NOMO-1 (cell line): ENCODE measurements around the gene LRRC8E.
"Not testable (repeated sequence)": the region's sequence is repeated elsewhere in the genome, so short reads cannot be mapped to it uniquely, and the experiment has no call there.

ENCODE experiments used
- DNase-seq, 2 experiments: peaks; one replicate each; lab custom pipeline; 2025; ENCODE audit not compliant: unreplicated experiment in 2 of 2; lab: John Stamatoyannopoulos, UW

The LRRC8E gene

GRCh38 chr19:7853770-7854128 is 34.6 kb upstream of the LRRC8E start:
- no peak for DNase-seq

- DNase-seq: no peak
Observed at GRCh38 chr19:7855426-7856108, 32.7 kb upstream of the LRRC8E start.

DNA sequence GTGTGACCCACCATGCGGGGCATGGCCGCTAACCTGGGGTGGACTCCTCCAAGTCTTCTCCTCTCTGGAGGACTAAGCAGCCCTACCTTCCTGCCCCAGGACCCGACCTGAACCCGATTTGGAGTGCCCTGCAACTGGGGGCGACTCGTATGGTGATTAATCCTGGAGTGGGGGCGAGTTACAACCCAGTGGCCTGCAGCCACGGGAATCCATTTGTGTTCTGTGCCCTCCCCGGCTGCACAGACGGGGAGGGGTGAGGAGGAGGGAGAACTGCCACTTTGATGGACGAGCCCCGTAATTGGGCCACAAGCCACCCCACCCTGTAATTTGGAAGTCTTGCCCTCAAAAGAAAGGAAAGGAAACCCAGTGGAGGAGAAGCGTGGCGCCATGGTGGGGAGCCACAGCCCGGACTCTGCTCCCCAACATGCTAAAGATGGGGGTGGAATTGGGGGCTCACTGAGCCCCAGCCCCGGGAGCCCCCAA is 32.2 kb upstream of the LRRC8E start:
- no peak for DNase-seq

DNA sequence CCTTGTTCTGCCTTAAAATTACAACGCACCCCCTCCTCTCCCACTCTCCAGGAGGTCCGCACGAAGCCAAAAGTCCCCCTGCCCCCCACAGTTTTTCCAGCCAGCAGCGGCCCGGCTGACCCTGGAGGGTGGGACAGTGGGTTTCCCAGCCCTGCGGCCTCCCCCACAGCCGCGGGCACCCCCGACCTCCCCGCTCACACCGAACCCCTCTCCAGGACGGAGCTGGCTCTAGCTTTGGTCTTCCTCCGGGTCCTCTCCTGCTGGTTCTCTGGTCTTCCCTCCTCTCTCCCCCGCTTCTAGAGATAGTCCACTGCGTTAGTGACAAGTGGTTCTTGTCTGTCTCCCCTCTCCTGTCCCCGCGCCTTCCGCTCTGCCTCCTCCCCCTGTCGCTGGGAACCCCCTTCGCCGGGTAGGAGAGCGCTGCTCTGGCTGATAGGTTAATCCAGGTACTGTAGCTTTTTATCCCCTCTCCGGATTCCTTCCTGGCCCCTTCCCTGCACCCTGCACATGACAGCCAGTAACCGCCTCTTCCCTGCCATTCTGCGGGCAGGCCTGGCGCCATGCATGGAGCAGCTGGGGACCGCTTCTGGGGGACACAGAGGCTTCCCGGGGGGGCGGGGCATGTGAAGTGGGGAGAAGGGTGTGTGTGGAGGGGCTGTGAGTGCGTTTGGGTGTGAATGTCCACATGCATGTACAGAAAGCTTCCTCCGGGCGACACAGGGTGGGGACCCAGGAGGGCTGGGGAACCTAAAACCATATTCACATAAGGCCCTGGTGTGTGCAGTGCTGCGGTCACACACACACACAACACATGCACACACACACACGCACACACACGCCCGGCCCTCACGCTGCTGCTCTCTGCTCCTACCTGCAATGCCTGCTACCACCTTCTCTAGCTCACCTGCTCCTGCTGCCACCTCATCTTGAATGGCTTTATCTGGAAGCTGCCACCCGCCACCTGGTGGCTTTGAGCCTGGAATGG is 31.3 kb upstream of the LRRC8E start:
- no peak for DNase-seq

DNA sequence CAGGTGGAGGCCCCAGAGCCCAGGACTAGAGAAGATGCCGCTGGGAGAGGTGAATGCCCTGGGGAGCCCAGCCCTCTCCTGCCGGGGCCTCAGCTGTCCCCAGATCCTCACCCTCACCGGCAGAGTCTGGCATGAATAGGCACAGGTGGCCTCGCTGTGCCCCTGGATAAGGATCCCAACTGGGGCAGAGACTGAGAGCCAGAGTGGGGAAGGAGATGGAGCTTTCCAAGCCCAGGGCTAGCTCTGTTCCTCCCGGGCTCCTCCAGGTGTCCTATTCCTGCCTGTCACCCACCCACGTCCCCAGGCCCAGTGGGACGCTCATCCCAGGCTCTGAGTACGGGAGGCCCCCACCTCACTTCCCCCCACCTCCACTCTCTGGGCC is 30.6 kb upstream of the LRRC8E start:
- DNase-seq: no peak

GRCh38 chr19:7858109-7858770 is 30.1 kb upstream of the LRRC8E start:
- no peak for DNase-seq

DNA sequence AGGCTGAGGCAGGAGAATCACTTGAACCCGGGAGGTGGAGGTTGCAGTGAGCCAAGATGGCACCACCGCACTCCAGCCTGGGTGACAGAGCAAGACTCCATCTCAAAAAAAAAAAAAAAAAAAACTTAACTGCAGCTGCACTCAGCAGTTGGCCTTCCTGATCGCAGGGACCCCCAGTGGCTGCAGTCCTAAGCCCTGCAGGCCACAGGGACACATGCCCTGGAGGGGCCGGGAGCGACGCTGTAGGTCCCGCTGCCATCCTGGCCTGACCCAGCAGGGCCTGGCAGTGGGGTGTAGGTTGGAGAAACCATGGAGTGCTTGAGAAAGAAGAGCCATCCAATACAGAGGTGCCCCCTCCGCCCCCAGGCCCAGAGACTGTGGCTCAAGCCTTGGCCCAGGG is 29.2 kb upstream of the LRRC8E start:
- not testable (repeated sequence) for DNase-seq

- DNase-seq: no peak
Observed at GRCh38 chr19:7859831-7860713, 28.2 kb upstream of the LRRC8E start.

DNA sequence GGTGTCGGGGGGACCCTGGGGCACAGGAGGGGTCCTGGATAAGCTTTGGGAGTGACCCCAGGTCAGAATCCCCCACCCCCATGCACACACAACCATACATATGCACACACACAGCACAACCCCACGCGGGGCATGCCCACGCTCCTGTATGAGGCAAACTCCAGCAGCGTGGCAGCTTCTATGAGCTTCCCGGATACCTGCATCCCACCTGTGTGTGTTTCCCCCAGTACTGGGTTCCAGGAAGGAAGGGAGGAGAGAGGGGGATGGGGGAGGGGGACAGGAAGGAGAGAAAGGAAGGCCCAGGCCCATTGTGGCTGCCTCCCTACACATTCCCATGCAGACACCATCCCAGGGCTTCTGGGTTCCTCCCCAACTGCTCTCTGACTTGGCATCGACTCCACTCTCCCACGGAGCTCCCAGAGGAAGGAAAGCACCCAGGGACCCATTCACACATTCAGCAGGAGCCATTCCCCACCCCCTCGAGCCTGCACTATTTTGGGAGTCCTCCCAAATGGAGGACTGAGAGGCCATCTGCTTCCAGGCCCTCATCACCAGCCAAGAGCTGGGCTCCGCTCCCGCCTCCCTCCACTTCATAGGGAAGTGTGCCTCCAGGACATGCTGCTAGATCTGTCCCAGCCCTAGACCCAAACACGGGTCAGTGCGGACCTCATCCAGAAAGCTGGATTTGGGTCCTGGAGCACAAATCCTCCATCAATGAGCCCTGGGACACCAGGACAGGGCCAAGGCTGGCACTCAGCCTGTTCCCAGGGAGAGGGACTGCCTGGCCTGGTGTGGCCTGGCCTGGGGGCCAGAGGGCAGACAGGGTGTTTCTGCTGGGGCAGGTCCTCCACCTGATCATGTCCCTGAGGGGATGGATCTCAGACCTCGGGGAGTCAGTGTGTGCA is 27.3 kb upstream of the LRRC8E start:
- DNase-seq: no peak

DNA sequence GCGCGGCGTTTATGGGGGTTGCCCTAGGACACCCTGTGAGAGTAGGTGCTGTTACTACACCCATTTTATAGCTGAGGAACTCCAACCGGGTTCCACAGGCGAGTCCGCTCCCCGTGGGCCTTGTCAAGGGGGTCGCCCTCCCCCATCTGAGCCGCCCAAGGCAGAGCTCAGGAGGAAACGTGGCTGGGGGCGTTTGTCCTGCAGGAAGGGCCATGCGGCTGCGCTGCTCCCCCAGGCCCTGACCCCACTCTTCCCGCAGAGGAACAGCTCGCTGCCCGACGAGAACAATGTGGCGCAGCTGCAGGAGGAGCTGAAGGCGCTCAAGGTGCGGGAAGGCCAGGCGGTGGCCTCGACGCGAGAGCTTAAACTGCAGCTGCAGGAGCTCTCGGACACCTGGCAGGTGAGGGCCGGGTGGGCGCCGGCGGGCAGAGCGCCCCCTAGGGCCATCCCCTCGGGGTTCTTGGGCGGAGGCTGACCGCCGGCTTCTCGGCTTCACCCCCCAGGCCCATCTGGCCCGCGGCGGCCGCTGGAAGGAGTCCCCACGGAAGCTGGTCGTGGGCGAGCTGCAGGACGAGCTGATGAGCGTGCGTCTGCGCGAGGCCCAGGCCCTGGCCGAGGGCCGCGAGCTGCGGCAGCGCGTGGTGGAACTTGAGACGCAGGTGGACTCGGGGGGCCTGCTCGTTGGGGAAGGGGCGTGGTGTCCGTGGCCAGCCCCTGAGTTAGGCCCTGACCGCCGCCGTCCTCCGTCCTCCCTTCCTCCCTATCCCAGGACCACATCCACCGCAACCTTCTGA is 26.5 kb upstream of the LRRC8E start:
- no peak for DNase-seq

GRCh38 chr19:7862413-7862951 is 25.8 kb upstream of the LRRC8E start:
- DNase-seq: no peak

GRCh38 chr19:7863157-7863970 is 24.9 kb upstream of the LRRC8E start:
- no peak for DNase-seq

GRCh38 chr19:7863971-7864689 is 24.2 kb upstream of the LRRC8E start:
- no peak for DNase-seq

DNA sequence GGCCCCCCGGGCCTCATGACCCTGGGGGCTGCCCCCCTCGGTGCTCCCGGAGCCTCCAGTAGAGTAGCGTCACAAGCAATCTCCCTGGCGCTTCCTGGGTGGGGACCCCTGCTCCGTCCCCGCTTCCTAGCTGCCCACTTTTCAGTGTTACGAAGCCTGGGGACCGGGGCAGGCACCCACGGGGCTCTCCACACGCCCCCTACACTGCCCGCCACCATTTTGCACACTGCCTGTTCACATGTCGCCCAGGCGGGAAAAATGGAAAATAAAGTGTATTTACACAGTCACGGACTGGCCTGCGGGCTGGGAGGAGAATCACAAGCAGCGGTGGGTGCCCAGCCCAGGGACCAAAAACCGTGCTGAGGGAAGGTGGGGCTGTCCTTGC is 23.6 kb upstream of the LRRC8E start:
- no peak for DNase-seq

DNA sequence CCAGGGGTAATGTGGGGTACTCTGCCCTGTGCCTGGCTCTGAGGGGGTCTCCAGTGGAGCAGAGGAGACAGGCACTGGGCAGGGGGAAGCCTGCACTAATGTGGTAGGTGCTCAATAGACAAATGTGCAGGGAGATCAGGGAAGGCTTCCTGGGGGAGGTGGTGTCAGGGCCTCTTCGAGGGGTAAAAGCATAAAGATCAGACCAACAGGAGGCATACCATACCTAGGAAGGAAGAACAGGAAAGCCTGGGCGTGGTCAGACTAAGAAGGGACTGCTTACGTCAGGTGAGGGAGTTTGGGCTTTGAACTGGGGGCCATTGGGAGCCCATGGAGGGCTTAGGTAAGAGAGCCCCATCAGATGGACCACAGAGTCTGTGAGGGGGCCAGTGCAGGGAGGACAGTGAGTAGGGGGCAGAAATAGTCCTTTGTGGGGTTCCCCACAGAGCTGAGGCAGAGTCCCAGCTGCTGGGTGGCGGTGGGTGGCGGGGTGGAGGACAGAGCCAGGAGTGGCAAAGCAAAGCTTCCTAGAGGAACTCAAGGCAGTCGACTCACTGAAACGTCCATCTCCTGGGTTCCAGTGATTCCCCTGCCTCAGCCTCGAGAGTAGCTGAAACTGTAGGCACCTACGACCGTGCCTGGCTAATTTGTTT is 22.9 kb upstream of the LRRC8E start:
- no peak for DNase-seq

DNA sequence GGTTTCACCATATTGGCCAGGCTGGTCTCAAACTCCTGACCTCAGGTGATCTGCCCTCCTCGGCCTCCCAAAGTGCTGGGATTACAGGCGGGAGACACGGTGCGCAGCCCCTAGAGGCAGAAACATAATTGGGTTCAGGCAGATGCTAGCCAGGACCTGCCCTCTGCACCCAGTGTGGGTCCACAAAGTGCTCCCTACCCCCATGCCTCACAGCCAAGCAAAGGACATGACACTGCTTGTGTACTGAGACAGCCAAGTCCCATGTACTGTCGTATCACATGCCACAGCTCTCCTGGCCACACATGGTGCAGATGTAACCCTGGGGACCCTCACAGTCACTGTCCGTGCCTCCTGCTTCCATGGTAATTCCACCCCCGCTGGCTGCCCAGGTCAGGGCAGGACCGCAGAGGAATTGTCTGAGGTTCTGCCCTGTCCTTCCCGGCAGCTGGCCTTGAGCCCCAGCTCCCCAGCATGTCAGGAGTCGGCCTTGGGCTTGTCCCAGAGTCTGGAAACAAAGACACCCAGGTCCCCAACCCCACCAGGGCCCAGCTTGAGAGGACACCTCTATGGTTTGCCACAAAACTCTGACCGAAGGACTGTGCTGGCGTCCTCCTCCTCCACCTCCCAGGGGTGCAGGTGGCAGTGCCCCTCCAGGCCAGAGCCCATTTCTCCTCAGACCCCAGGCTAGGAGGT is 21.8 kb upstream of the LRRC8E start:
- no peak for DNase-seq
